ENCODE results near the gene BHMT.
"Not testable (repeated sequence)": the region's sequence is repeated elsewhere in the genome, so short reads cannot be mapped to it uniquely, and the experiment has no call there.

Gene BHMT

GRCh38 chr5:79112703-79113058 is 1.1 kb downstream of the BHMT start:
- no peak for DNase-seq

- DNase-seq, result peak; percentile 79
Observed at GRCh38 chr5:79119486-79119885, 7.9 kb downstream of the BHMT start.

- DNase-seq, result peak; percentile 35
Observed at GRCh38 chr5:79120221-79120620, 8.6 kb downstream of the BHMT start.

DNA sequence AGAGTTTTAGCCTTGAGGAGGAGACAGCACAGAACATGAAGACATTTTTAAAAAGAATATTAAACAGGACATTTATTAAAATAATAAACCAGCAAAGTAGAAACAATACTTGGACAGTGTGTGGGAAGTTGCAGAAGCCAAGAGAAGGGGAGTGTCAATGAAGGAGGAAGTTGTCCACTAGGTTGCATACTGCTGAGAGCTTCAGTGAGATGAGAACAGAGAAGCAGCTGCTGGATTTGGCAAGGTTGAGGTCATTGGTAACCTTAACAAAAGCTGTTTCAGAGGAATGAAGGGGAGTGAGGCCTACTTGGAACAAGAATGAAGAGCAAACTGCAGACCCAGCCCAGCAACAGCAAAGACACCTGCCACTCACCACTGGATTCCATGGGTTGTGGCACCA is 11.4 kb downstream of the BHMT start:
- DNase-seq, result no peak

DNA sequence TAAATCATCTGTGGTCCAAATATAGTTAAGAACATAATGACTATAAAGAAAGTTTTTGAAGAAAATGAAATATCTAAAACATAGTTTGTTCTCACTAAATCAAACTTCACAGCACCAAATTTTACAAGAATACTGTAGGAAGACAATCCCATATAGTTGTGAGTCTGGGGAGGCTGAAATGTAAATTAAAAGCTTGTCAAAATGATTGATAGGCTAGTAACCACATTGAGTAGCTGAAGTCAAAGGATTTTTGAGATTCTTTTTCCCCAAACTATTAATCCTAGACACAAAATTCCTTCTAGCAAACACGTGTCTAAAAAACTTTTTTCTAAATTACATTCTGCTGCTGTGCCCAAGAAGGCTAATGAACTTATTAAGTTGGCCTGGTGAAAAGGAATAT is 13.0 kb downstream of the BHMT start:
- peak; percentile 60 for DNase-seq

DNA sequence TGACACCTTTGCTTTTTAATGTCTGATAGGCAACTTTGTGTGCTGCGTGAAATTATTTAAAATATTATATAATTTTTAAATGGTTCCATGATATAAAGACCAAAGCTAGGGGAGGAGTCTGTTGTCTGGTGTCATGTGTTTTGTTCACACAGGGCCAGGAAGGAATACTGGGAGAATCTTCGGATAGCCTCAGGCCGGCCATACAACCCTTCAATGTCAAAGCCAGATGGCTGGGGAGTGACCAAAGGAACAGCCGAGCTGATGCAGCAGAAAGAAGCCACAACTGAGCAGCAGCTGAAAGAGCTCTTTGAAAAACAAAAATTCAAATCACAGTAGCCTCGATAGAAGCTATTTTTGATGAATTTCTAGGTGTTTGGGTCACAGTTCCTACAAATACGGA is 19.2 kb downstream of the BHMT start:
- DNase-seq, result no peak

DNA sequence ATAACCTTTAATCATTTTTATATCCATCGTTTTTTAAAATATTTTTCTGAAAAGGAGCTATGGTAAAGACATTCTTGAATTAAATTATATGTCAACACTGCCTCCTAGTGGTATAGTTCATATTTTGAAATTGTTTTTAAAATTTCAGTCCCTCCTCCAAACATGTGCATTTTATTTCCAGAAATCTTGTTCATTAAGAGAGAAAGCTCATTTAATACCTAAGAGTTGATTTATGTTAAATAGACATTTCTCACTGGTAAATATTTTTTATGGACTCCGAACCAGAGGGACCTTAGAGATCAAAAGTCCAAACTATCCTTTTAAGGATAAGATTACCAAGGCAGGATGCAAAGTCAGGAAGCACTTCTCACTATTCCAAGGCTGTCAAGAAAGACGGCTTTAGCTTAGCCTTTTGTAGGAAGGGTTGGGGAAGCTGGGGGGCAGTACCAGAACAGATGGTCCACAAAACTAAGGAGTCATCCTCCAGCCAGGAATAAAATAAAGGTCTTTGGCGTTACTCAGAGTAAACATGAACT is 21.6 kb downstream of the BHMT start:
- peak; percentile 52 for DNase-seq

GRCh38 chr5:79133657-79134451 is 22.2 kb downstream of the BHMT start:
- peak; percentile 94 for DNase-seq

GRCh38 chr5:79135790-79136553 is 24.4 kb downstream of the BHMT start:
- no peak for DNase-seq

DNA sequence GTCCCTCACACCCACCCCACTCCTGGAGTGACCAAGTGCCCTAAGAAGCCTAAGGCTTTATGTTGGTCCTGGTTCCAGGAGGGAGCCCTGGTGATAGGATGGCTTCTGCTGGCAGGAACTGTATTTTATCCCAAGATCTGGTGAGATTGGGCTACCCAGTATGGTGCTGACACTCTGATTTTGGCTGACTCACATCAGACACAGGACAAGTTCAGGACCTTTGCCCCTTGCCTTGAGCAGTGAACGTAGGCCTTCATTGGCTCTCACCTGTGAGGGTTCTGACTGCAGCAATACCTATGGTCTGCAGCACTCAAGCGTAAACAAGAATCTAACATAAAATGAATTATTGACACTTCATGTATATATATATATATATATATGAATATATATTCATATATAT is 25.0 kb downstream of the BHMT start:
- no peak for DNase-seq

DNA sequence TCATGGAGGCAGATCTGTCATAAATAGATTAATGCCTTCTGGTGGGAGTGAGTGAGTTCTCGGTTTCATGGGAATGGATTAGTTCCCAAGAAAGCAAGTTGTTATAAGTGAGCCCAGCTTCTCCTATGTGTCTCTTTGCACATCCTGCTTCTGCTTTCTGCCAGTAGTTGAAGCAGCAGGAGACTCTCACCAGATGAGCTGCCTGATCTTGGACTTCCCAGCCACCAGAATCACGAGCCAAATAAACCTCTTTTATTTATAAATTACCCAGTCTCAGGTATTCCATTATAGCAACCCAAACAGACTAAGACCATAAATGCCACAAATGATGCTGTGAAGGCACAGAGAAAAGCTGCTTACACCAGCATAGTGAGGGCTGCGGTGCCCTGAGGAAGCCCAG is 28.9 kb downstream of the BHMT start:
- no peak for DNase-seq

DNA sequence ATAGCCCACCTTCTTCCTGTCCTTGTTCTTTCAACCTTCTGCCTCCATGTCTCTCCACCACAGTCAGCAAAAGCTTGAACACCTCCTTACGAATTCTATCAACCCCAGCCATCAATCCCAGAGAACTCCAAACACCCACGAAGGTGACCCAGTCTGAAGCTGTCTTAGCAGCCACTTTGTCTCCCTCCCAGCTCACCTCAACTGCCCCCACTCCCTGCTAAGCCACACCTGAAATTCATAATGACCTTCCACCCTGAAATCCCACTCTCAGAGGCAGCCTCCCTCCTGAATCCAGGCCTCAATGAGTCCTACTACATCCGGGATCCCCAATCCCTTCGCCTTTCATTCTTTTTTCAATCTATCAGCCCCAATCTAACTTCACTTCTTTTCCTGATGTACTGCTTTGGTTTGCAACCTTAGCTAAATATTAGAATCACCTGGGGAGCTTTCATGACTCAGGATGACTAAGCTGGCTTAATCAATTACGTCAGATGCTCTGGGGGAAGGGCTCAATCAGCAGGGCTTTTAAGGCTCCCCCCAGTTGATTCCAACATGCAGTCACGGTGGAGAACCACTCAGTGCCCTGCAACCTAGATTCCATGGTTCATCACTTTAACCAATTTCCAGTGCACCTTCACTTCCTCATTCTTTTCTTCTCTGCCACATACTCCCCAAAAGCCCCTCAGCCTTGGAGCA is 32.2 kb downstream of the BHMT start:
- peak; percentile 81 for DNase-seq

- no peak for DNase-seq
Observed at GRCh38 chr5:79147076-79147475, 35.5 kb downstream of the BHMT start.

DNA sequence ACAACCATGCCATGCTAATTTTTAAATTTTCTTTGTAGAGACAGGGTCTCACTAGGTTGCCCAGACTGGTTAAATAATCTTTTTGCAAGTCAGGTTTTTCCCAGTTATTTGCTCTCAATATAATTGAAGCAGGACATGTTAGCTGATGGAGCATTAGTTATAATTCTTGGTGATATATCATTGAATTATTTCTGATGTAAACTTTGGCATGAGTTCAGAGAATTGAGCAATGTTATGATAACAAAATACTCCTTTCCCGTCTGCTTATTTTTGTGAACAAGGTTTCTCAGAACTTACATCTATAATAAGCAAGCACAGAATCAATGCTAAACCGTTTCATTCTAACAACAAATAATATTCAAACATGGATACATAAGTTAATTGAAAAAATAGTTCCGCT is 37.8 kb downstream of the BHMT start:
- peak; percentile 27 for DNase-seq

DNA sequence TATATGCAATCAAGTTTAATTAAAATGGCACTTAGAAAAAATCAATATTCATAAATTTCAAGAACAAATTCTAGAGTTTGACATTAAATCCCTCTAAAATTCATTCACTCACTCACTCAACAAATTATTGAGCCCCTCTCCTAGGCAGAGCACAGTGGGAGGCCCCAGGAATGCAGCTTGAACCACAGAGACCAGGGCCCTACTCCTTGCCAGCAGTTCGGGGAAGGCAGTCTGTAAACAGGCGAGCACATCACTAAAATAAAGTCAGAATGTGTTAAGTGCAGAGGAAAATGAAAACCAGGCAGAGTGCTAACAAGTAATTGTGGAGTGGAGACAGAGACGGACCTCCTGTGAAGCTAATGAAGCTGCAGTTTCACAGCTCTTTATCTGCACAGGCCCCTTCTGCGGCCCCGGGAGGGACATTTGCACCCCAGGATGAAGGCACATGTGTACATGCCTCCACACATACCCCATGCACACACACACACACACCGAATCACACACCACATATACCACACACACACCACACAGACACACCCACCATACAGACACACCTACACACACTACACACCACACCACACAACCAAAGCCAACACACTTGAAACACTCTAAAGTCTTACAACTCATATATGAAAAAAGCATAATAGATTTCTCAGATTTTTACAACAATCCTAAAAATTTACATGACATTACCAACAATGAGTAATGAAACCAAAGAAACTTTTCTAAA is 40.5 kb downstream of the BHMT start:
- peak; percentile 45 for DNase-seq

DNA sequence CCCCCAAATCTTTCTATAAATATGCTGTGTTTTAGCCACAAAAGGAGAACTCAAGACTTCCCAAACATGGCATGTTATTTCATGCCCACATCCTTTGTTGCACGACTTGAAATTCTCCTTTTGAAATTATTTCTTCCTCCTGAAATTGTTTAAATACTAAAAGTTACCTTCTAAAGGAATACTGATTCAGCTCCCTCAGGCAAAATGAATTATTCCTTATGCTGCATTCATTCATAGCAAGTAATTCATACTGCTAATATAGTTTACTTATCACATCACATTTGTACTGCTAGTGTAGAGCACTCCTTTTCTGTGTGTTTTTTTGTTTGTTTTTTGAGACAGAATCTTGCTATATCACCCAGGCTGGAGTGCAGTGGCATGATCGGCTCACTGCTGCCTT is 45.7 kb downstream of the BHMT start:
- no peak for DNase-seq

GRCh38 chr5:79161647-79162046 is 50.0 kb downstream of the BHMT start:
- not testable (repeated sequence) for DNase-seq

DNA sequence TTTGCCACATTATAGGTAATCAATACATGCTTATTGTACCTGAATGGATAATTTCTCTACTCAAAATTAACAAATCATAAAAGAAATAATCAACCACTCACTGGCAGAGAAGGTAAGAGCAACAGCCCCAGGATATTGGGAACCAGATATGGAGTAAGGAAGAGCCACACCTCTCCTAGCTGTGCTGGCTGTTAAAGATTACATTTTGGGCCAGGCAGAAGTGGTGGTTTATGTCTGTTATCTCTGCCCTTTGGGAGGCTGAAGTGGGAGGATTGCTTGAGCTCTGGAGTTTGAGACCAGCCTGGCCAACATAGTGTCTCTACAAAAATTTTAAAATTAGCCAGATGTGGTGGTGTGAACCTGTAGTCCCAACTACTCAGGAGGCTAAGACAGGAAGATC is 56.4 kb downstream of the BHMT start:
- DNase-seq, result no peak

DNA sequence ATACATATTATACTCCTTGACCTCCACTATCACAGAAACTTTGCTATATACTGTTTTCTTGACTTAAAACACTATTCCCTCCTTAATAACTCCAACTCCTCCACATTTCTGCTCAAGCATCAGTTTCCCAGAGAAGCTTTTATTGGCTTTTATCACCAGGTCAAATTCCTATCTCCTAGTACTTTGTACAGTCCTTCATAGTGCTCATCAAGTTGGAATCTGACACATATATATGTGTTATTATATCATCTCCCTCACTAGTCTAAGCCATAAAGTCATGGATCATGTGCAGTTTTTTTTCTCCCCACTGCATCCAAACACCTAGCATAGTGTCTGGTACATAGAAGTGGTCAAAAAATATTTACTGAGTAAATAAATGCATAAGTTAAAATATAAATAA is 59.1 kb downstream of the BHMT start:
- no peak for DNase-seq

DNA sequence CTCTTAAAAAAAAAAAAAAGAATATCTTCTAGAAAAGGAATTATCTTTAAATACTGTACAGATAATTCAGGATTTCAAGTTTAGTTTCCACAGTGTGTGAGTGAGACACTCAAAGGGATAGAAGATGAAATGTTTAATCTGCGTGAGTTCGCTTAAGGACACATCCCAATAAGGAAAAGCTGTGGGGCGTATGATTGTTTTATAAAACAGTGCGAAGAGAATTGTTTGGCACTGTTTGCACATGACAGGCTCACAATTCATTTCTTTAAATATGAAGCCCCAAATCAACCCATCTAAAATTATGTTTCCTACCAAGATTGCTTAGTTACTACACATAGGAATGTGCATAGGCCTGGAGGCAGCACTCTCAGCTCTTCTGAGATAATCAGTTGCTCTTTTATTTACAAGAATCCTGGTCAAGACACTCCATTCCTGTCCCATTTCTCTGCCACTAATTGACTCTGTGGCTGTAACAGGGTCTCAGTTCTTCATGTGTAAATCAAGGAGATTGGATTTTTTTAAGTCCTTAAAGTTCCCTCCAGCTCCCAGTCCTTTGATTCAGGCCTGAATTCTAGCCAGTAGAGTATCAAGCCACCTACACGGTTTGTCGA is 60.1 kb downstream of the BHMT start:
- DNase-seq, result no peak

DNA sequence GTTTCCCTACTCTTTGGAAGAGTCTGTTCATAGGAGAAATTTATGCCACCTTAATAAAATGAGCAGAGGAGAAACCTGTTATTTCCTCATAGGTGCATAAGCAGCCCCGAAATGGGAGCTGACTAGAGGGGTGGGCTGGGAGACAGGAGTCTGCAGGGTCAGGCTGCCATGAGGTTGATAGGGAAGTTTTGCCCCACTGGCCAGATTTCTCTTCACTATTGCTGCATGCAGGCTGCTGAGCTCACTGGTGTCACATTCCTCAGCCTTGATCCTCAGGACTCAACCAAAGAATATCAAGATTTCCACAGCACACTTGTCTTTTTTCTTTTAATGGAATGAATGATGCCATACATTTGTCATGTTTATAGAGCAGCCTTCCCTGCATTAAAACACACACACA is 60.7 kb downstream of the BHMT start:
- no peak for DNase-seq

DNA sequence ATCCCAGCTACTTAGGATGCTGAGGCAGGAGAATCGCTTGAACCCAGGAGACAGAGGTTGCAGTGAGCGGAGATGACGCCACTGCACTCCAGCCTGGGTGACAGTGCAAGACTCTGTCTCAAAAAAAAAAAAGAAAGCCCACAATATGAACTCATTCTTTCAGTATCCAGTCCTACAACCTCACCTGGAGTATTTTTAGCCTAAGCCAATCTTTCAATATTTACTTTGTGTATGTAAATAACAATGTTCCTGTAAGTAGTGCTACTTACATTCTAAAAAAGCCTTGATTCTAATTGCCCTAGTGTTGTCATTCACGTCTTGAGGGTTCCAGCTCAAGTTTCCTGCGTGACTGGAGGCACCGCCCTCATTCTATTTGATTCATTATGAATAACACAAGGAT is 62.0 kb downstream of the BHMT start:
- DNase-seq, result no peak

DNA sequence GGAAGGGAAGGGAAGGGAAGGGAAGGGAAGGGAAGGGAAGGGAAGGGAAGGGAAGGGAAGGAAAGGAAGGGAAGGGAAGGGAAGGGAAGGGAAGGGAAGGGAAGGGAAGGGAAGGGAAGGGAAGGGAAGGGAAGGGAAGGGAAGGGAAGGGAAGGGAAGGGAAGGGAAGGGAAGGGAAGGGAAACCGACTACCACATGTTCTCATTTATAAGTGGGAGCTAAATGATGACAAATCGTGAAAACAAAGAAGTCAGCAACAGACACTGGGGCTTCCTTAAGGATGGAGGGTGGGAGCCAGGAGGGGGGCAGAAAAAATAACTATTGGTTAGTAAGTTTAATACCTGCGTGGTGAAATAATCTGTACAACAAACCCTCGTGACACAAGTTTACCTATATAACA is 68.8 kb downstream of the BHMT start:
- DNase-seq, result not testable (repeated sequence)

Measured in fibroblast of upper back skin (primary cell).